HG02885 (cell line): ENCODE data around the gene STAB2.
A peak's percentile ranks its signal among the peaks of the same experiment; 100 is the strongest.

Experiments
- ATAC-seq: cut with Tn5 transposase; IDR thresholded peaks from one replicate; pipeline ENCODE4 v1.9.1; 2021; ENCODE audit warnings: mild to moderate bottlenecking; ENCODE audit not compliant: unreplicated experiment, poor library complexity

Gene STAB2

DNA sequence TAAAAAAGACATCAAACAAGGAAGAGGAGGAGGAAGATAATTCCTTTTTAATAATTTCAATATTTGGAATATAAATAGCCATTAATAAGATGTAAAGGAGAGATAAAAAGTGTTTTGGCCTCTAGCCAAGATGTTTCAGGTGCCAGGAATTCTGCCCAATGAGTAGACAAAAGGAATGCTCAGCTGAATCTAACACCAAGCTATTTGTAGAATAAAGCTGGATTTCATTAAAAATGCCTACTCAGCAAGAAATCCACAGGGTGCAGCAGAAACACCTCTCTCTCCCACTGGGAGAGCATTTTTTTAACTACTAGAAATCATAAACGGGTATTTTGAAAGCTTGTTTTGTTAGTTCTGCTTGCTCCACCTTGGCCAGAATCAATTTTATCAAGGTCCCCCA lies 4.1 kb upstream of the STAB2 start:
- ATAC-seq = no peak

DNA sequence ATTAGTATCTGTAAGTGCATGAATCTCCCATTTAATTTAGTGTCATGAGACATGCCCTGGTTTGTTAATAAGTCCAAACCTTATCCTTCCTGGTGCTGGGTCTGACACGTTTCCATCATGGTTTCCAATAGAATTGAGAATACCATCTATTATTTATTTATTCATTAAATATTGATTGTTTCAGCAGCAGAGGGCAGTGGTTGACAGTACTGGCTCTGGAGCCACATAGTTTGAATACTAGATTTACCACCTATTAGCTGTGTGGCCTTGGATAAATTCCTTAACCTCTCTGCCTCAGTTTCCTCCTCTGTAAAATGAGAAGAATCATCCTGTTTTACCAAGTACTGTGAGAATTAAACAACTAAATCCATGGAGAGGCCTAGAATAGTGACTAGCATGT lies 941 bp upstream of the STAB2 start:
- no peak for ATAC-seq

DNA sequence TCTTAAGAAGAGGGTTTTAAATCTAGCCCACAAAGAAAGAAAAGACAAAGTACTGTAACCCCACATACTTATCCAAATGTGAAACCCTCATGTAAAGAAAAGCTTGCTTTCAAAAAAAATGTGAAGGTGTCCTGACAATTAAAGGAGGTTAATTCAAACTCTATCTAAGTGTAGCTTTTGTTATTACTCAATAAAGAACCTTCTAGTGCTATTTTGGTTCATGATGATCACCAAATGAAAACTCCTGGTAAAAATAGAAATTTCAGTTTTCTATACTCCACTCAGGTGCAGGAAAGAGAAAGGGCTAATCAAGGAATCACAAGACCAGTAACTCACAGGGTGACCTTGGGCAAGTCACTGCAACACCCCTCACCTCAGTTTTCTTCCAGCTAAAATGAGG lies 1.6 kb downstream of the STAB2 start:
- ATAC-seq = no peak

DNA sequence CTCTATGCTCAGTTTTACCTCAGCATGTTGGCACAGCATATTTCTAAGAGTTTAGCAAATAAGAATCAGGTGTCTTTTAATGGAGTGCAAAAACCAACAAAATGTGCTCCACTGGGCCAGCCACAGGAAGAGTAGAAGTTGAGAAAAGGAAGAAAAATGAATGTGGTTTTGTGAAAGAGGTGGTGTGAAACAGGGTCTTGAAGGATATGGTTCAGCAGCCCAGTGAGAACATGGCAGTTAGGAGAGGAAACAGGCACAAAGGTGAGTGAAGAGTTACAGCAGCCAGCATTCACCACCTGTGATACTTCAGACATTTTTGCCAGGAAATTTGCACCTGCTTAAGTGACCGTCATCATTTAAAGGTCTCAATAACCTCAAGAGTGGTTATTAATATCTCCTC lies 2.4 kb downstream of the STAB2 start:
- ATAC-seq = no peak

DNA sequence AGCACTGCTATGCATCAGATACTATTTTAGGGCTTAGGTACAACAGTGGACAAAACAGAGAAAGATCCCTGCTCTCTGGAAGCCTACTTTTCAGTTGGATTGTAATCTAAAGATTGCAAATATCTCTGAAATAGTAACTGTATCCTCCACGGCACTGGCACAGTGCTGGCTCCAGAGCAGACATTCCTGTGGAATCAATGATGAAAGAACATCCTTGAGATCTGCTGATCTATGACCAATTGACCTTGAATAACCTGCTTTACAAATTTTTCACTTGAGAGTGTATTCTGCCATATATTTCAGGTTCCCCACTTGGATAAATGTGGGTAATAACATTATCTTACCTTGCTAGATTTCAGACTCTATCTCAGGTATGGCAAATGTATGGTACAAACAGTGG lies 3.2 kb downstream of the STAB2 start:
- ATAC-seq = no peak

DNA sequence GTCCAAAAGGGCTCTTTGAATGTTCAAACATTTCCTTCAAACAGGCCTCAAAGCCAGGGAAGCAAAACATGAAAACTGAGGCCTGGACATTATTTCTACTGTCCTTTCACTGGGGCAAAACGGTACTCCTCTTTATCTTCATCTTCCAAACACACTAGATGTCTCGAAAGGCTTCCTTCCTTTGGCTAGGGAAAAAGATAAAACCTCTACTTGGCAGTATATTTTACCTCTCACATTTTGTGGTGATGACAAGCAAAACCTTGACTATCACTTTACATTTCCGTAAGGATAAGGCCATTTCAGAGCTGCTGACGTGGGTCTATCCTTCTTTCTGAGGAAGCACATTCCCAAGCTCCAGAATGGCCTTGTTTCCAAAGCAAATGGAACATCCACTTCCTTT lies 9.9 kb downstream of the STAB2 start:
- ATAC-seq = no peak

DNA sequence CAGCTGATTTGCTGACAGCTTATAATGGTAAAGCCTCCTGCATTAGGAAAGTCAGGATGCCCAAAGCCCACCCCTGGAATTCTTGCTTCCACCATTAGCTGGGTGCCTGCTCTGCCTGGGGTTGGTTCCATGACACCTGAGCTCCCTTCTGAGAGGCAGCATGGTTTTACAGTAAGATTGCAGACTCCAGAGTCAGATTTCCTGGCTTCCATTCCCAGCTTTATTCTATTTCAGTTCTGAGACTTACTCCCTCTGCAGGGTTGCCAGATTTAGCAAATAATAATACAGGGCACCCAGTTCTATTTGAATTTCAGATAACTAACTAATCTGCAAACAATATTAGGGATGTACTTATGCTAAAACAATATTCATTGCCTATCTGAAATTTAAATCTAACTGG lies 12.2 kb downstream of the STAB2 start:
- ATAC-seq = no peak

DNA sequence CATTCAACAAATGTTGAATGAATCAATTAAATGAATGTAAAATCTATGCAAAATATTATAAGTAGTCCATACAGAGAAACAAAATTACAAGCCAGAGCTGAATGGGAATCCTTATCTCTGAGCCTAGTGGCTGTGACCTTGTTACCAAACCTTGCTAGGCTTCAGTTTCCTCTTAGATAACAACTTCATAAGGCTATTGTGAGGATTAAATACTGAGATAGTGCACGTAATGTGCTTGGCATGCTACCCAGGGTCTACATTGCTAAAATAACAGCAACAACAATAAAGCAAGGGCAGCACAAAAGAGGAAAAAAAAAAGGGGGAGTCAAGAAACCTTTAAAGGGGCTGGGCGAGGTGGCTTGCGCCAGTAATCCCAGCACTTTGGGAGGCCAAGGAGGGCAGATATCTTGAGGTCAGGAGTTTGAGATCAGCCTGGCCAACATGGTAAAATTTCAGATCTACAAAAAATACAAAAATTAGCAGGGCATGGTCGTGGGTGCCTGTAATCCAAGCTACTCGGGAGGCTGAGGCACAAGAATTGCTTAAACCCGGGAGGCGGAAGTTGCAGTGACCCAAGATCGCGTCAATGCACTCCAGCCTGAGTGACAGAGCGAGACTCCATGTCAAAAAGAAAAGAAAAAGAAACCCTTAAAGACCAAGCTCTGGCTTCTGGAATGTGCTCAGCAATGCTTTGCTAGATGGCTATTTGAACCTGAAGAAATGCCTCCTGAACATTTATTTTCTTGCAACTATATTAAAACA lies 14.1 kb downstream of the STAB2 start:
- ATAC-seq = no peak

DNA sequence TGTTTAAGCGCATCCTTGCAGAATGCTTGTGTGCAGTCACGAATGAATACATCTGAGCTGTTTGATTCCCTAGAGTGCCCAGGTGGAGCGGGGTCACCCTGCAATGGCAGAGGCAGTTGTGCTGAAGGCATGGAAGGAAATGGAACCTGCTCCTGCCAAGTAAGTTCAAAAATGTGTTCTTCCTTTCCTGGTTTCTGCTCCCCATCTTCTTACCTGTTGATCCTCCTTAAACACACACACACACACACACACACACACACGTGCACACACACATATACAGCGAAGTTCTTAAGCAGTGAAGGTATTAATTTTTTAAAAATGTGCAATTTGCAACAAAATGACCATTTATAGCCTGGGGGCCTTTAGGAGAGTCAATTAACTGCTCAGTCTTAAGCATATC lies 33.3 kb downstream of the STAB2 start:
- ATAC-seq = no peak

DNA sequence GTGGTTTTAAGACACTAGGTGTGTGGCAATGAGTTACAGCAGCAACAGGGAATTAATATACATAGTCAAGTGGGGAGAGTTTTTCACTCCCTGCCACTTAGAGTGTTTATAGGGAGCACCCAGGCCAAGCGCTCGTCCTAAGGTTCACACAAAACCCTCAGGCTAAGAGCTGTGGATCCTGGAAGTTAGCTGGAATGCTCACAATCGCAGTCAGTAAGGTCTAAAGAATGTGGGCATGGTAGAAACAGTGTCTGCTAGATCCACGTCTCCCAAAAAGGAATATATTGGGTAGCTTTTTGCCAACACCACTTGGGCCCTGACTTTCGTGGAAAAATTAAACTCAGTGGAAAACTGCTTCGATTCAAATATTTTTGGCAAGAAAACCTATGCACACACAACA lies 36.6 kb downstream of the STAB2 start:
- ATAC-seq = no peak

DNA sequence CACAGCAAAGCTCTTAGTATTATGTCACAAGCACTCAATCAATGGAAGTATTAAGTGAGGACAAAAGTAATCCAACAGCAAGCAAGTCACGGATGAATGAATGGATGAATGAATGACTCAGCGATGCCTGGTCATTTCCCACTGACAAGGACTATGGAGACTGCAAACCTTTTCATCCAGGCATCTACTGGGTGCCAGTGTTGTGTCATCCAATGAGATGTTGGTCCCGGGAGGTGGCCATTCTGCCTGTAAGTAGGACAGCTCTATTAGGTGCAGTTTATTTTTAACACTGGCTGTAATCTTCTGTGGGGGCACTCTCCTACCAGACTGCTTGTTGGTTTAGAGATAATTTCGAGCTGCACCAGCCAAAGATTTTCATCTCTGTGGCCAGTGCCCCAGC lies 39.4 kb downstream of the STAB2 start:
- no peak for ATAC-seq

DNA sequence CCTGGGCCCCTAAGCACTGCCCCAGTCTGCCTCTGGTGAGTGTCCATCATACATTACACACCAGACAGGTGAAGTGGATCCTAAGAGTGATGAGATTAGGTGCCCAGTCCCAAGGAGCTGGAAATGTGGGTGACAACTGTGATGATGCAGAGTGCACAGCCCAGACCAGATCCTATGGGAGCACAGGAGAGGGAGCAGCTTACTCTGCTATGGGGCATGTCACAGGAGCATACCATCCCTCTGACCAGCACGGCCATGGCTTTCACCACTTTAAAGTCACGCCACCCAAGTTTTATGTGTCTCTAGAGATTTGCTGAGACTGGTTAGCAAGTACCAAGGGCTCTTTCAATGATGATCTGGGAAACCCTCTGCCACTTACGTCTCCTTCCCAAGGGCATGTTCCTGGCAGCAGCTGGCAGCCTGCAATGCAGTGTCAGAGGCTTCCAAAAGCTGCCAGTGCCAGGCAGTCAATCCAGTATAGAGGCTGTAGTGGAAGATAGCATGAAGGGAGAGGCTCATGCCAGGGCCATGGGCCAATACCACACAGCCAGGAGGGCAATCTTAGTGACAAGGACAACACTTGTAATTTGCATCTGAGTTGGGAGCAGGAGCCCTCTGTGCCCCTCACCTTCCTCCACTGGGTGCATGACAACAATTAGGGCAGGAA lies 40.2 kb downstream of the STAB2 start:
- no peak for ATAC-seq

DNA sequence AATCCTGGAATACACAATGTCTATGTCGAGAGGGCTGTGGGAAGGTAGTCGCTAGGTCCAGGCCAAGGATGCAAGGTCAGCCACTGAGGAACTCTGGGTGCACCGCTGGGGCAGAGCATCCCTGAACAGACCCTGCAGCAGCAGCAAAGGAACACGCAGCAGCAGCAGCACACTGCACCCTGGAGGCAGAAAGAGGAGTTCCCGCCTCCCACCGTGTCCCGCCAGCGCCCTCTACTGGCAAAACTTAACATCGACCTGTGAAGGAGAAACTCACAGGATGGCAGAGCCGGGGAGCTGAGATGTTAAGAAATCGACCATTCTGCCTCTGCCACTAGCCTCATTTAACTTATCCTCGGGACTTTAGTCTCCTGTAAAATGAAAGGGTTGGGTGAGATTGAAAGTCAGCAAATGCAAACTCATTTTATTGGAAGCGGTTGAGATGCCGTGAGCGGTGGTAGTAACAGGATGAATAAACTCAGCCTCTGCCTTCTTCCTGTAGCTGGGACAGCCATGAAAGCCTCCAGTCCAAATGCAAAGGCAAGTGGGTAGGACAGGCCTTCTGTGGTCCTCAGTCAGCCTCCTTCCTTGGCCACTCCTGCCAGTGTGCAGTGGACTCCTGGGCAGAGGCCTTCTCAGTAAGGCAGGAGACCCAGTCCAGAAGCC lies 45.6 kb downstream of the STAB2 start:
- ATAC-seq = peak; percentile 78

DNA sequence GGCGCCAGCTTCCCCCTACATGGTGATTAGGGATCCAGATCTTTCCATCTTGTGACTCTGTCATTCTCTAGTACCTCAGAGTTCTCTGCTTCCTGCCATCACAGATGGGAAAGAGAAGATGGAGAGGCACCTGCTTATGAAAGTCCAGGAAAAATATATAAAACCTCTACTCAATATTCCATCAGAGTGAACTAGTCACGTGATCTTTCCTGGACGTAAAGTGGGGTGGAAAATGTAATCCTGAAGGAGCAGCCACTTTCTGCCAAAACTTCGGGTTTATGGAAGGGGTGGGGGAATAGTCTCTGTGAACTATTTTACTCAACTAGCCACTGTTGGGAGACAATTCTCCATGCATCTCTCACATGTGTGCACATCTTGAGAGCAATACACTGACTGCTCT lies 47.7 kb downstream of the STAB2 start:
- no peak for ATAC-seq

DNA sequence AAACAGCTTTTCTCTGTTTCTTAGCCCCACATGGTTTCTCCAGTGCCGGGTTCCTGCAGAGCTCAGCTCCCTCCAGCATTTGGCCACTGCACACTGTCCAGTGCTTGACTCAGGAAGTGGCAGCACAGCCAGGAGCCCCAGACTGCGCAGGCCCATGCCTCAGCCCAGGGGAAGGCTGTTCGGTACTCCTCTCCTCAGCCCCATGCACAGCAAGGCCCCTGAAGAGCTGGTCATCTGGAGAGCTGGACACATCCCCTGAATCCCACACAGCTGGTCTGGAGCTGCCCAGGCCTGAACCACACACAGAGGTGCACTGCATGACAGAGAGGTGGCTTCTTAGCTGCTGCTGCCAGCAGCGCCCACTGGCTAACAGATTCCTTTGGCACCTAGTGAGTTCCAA lies 48.3 kb downstream of the STAB2 start:
- ATAC-seq = no peak

DNA sequence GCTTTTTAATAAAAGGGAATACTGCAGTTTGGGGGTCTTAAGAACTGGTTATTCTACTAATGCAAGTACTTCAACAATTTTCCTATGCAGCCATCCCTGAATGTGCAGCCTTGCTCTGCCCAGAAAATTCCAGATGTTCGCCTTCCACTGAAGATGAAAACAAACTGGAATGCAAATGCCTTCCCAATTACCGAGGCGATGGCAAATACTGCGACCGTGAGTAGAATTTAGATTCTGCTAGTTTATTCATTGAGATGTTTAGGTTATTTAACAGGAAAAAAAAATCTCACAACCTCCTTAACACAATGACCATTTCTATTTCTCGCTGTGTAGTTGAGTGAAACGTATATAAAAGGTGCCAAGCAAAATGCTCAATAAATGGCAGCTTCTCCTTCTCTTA lies 49.9 kb downstream of the STAB2 start:
- no peak for ATAC-seq

DNA sequence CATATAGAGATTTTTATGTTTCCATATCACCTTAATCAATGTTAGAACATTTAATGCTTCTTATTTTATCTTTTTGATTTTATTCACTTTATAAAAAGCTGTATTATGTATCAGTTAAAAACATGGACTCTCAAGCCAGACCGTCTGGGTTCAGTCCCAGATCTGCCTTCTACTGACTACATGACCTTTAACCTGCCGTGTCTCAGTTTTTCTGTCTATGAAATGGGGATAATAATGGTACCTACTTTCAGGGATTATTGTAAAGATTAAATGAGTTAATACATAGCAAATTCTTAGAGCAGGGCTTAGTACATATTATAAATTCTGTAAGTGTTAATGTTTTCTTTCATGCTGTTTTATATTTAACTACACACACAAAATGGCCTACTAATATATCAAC lies 50.4 kb downstream of the STAB2 start:
- ATAC-seq = no peak

DNA sequence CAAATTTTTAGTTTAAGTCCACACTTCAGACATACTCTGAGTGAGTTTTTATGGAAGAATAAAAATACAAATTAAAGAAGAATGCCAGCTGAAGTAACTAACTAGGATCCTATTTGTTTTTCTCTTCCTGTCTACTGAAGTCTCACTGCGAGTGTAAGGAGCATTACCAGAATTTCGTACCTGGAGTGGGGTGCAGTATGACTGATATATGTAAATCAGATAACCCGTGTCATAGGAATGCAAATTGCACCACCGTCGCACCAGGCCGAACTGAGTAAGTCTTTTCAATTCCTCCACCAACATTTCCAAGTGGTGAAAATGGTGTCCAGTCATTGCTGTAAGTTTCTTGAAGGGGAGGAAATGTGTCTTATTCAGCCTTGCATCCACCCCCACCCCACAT lies 52.9 kb downstream of the STAB2 start:
- ATAC-seq = no peak

DNA sequence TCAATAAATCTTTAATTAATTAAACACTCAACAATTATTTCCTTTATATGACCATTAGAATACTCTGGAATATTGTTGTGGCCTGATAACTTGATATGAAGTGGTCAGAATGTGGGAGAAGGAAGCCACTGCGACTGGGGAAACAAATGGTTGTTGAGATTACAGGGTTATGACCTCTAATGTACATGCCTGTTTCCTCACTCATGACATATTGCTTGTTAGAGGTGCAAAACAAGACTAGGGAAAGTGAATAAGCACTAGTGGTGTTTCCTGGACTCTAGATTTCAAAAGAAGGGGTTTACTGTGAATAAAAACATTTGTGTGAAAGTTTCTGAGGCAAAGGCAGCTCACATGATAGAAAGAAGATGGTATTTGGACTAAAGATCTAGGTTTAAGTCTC lies 53.3 kb downstream of the STAB2 start:
- ATAC-seq = no peak

DNA sequence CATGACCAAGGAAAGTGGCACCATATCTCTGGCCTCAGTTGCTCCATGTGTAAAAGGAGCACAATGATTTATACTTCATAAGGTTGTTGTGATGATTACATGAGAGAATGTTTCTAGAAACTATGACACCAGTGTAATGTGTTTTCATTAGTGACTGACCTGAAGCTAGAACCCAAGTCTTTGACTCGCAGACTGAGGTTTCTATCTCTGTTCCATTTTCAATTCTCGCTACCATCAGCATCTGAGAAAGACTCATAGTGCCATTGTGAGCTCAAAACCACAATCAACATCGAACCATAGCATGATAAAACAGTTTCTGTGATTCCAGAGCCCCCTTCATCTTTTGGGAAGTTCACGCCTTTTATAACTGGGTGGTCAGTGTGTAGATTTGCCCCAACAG lies 53.8 kb downstream of the STAB2 start:
- ATAC-seq = no peak

DNA sequence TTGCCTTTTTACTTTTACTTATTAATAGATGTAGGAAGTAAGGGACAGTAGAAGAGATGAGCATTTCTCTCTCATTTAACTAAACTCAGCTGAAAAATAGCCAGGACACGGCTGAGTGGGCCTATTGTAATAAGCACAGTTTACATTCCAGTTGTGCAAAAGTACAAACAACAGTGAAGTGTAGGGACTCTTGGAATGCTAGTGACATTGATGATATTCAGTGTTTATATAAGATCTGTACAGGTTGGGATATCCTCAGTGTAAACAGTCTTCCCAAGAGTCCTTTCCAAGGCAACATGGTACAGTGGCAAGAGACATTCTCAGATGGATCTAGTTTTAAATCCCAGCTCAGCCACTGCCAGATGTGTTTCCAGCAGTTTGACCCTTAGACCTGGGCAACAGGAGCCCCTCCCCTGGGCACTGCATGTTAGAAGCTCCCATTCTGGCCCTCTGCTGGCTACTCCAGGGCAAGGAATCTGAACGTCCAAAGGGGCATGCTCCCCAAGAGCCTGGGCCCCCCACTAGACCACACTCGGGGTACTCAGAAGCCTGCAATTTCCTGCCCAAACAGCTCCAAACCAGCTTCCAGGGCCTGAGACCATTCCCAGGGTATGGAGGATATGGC lies 55.3 kb downstream of the STAB2 start:
- no peak for ATAC-seq
